WI38 (cell line): ENCODE results near the gene RC3H2.

Experiments
- H3K4me3 ChIP-seq: 2 replicates; pipeline ENCODE4 v1.5.1; 2011; ENCODE audit warnings: low read depth, mild to moderate bottlenecking, control low read depth, low read length
- CTCF ChIP-seq: IDR thresholded peaks from 2 replicates; pipeline ENCODE4 v1.5.1; 2012; ENCODE audit warnings: low read depth, mild to moderate bottlenecking, control low read depth, low read length

RC3H2 gene

DNA sequence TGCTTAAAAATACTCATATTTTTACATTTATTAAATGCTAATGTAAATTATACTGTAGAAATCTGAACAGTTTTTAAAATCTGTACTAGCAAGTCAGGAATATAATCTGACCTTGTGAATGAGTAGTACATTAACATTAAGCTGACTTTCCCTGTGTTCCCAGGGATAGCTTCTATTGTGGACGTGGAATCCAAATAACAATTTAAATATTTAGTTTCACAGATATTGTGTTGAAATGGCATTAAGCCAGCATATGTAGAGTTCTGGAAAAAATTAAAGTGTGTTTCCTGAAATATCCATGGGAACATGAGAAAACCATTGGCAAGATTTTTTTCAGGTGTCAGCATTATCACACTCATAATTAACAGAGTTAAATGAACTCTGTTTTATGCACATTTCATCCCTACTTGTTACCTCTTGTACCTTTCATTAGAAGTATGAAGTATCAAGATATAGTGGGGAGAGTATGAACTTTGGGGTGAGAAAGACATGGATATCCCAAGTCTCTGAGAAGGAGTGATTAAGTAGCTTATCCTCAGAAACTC, 41.4 kb upstream of the RC3H2 start:
- TF ChIP-seq CTCF: no peak

GRCh38 chr9:122944960-122945888, 40.1 kb upstream of the RC3H2 start:
- TF ChIP-seq CTCF: no peak
- no peak overlapping the region for H3K4me3 ChIP-seq

More for the DNA sequence above, 41.4 kb upstream of the RC3H2 start:
- H3K4me3 ChIP-seq: no peak overlapping the region

DNA sequence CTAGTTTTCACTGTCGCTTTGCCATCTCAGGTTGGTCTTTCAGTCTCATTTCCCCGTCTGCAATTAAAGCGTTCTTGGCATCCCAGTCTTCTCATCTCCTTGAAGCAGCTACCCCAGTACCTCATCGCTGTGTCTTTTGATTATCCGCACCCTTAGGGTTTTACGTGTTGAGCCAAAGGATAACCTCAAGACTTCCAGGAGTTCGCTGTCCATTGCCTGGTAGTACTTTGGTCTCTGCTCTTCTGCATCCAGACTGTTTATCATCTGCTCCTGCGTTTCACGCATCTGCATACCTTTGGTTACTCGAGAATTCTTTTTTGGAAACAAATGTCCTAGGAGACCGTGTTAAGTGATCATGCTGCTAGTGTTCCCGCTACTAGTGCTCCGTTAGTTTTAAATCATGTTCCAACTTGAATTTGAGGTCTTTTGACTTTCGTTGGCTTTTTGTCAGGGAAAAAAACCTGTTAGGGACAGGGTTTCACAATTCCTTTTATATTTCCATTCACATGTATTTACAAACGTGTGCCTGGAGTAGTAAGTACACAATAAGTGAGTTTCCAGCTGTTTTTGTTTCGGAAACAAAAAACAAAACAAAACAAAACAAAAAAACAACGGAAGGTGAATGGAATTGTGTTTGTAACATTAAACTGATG, 36.5 kb upstream of the RC3H2 start:
- H3K4me3 ChIP-seq: peak overlapping the region; percentile 93

DNA sequence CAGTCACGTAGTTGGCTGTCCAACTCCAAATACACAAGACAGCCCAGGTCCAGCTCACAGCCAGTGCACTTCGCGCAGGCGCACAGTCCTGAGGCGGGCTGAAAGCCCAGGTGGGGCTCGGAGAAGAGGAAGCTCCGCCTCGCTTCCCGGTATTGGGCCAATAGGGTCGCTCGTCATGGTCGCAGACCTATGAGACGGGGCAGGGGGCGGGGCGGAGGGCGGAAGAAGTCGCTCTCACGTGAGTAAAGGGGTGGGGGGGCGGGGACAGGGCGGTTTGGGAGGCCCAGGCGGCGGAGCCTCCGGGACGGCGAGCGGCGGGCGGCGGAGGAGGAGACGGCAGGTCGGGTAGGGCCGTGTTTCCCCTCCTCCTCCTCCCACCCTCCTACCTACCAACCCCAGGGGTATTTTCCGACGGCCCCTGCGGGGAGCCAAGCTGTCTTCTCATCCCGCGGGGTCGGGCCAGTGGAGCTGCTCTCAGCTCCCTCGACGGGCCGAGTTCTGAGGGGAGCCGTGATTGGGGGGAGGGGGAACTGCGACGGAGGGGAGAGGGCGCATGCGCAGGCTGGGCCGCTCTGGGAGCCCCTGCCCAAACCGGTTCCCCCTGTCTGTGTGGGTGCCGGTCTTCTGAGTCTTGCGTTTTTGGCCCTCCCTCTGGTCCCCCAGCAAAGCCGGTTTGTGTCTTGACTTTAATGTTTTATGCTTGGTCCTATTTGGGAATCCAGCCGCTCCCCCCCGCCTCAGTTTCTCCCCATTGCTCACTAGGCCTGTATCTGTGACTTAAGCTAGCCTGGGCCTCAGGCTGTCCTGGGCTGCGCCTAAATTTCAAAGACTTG, 35.8 kb upstream of the RC3H2 start, which contains the start of gene RABGAP1:
TSS of gene RABGAP1 (plus strand) at position 272 of the 833 bp plus-strand sequence. CDS start 16,040 bp downstream, outside the sequence.
- no peak for TF ChIP-seq CTCF
- H3K4me3 ChIP-seq: peak within 1 kb of the TSS; percentile 93

More for the DNA sequence above, 36.5 kb upstream of the RC3H2 start:
- no peak for TF ChIP-seq CTCF

GRCh38 chr9:122940454-122940748, 35.2 kb upstream of the RC3H2 start:
- peak overlapping the region; percentile 29 for H3K4me3 ChIP-seq
- TF ChIP-seq CTCF: no peak

DNA sequence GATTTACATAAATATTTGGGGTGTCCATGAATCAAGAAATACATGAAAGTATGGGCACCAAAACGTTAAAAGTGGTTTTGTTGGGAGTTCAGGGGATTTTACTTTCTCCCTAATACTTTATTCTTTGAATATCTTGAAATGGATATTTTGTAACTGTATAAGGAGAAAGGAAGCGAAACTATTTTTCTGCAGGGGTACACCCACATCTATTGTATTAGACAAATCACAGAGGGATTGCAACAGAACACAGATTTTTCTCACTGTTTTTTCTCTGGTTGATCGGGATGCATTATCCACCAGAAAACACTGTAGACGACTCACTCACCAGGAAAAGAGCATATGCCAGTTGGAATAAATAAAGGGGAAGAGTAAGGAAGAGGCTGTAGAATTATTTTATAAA, 34.4 kb upstream of the RC3H2 start:
- H3K4me3 ChIP-seq: no peak overlapping the region
- no peak for TF ChIP-seq CTCF
